ENCODE results near the gene CD4.

The CD4 gene

DNA sequence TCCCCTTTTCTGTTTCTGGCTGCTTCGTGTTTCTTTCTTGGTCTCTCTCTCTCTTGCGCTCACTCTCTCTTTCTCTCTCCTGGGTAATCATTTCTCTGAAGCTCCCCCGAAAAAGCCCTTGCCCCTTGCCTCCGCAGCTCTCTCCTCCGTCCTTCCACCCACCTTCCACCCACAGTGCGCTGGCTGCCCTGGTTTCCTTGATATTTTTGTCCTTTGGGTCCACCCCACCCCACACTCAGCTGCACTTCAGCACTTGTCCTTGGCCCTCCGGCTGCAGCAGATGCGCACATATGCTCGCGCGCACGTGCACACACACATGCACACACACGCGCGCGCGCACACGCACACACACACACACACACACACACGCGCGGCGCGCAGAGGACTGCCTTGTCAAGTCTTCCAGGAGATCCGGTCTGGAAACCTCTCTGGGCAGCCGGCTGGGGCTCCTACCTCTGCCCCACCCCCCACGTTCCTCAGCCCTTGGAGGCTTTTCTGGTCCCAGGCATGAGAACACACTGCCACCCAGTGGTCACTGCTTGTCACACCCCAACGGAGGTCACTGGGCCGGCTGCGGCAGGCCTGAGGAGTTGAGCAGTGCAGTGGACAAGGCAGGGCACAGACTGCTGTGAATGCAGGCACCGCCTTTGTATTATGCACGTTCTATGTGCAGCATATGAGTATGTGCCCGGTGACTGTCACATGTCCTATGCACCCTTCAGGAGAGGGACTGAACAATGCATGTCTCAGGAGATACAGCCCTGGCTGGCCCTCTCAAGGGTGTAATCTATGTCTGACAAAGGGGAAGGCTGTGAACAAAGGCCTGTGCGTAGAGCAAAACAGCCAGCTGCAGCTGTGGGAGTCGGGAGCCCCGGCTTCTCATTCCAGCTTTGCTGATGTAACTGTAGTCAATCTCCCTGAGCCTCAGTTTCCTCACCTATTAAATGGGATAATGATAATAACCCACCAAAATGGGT, 10.5 kb upstream of the CD4 start:
- peak; percentile 61 for FAIRE-seq

DNA sequence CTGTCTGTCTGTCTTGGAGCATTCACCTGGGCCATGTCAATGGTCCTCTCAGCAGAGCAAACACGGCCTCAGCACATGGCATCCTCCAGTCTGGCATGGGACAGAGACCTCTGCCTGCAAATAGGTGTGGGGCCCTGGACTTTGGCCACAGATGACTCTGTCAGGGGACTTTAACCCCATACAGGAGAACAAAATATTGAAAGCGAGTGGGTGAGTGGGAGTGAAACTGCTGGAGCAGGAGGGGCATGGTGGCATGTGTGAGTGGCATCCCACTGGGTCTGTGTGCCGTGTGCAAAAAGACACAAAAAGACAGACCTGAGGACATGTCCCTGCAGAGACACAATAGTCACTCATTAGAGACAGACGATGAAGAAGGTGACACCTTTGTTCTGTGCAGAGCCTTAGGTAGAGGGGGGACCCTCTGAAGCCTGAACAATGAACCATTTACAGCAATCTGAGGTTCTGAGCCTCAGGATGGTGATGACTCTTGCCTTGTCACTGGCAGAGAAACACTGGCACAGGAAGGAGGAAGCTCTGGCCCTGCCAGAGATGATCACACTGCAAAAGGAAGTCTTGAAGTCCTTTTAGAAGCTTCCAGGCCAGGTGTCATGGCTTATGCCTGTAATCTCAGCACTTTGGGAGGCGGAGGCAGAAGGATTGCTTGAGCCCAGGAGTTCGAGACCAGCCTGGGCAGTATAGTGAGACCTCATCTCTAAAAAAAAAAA, 9.5 kb upstream of the CD4 start:
- no peak for FAIRE-seq

DNA sequence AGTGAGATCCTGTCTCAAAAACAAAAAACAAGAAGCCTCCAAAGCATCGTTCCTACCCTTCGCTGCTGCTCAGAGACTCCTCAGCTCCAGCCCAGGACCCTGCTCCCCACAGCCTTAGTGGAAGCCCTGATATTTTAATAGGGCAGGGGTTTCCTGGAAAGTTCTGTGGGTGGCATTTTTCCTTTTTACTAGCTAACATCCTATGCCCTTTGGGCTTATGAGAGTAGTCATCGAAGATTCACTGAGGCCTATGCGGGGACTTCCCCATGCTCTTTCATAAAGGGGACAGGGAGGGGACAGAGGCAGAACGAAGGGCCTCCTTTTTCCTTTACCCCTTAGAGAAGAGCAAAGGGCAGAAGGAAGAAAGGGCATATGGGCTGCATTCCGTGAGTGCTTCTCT, 8.8 kb upstream of the CD4 start:
- FAIRE-seq, result no peak

DNA sequence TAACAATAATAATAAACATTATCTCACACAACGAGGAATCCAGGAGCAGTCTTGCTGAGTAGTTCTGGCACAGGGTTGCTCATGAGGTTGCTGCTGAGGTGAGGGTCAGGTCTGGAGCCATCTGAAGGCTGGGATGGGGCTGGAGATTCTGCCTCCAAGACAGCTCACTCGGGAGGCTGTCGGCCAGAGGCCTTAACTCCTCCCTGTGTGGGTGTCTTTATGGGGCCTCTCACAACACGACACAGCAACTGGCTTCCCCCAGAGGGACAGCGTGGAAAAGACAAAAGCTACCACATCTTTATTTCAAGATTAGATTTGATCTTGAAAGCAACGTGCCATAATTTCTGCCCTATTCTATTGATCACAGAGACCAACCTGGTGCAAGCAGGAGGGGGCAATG, 7.2 kb upstream of the CD4 start:
- FAIRE-seq, result no peak

DNA sequence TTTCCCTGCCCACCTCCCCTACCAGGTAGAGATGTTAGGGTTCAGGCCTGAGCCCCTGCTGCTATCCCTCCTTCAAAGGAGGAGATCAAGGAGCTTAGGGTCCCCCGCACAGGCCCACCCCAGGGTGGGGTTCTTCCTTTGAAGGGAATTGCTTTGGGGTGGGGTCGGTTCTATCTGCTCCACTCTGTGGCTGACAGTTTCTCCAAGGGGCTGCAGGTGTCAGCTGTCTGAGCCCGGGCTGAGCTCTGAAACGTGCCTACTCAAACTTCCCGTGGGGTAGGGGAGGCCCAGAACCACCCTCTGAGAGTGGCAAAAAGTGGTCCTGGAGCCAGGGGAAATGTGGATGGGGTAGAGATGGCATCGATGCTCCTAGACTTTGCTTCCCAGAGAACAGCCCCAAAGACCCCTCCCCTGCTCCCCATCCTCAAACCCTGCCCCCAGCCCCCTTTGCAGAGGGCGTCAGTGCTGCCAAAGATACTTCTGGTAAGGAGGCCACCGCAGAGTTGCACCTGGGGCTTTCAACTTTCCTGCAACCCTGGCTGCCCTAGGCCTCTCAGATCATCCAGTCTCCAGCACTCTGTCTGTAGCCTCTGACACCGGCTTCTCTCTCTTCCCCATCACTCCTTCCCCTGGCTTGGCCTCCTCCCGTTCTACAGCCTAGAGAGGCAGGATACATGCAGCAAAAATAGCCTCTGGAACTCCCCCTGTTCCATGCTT, 6.3 kb upstream of the CD4 start:
- FAIRE-seq, result no peak

DNA sequence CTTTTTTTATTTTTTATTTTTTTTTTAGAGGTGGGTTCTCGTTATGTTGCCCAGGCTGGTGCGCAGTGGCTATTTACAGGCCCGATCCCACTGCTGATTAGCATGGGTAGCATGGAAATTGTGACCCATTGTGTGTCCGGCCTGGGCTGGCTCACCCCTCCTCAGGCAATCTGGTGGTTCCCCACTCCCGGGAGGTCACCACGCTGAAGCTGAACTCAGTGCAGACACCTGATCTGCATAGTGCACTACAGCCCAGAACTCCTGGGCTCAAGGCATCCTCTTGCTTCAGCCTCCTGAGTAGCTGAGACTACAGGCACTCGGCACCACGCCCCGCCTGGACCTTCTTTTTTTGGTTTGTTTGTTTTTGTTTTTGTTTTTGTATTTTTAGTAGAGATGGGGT, 5.5 kb upstream of the CD4 start:
- no peak for FAIRE-seq

DNA sequence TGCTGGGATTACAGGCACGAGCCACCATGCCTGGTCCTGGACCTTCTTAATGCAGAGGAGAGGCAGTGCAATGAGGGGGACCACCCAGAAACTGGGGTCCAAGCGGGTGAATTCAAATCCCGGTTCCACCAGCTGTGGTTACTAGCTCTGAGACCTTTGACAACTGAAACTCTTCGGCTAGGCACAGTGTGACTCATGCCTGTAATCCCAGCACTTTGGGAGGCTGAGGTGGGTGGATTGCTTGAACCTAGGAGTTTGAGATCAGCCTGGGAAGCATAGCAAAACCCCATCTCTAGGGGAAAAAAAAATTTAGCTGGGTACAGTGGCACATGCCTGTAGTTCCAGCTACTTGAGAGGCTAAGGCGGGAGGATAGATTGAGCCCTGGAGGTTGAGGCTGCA, 5.0 kb upstream of the CD4 start:
- no peak for FAIRE-seq

DNA sequence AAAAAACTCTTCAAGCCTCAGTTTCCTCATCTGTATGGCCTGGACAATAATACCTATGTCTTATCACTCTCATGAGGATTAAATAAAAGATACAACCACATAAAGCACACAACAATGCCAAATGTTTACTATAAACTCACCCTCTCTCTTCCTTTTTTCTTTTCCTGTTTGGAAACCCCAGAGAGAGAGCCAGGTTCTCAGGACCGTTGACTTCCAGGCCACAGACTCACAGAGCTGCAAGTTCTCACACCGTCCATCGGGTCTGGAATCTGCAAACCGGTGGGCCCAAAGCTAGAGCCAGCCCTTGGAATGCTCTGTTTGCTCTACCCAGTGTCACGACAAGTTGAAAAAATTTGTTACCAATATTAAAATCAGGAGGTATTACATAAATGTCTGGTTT, 4.6 kb upstream of the CD4 start:
- no peak for FAIRE-seq

DNA sequence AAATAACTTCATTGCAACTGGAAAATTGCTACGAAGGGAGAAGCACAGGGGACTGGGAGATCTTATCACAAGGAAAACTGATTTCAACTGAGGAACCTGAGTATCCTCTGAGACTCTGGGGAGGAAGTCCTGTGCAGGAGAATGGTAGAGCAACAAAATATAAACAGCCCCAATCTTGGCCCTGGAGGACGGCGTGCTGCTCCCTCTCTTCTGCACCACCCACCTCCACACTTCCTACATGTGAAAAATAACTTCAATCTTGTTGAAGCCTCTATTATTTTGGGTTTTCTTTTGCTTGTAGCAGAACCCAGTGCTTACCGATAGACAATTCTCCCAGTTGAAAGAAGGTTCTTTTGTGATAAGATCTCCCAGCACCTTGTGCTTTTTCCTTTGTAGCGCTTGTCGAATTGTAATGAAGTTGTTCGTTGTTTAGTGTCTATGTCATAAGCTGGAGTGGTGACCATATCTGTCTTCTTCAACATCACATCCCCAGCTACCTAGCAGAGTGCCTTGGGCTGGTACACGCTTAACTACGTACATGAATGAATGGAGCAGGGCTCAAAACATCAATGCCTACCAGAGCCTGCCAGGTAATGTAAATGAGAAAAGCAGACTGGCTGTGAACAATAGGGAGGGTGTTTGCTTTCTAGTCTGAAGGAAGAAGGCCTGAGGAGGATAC, 2.8 kb upstream of the CD4 start:
- FAIRE-seq, result no peak

DNA sequence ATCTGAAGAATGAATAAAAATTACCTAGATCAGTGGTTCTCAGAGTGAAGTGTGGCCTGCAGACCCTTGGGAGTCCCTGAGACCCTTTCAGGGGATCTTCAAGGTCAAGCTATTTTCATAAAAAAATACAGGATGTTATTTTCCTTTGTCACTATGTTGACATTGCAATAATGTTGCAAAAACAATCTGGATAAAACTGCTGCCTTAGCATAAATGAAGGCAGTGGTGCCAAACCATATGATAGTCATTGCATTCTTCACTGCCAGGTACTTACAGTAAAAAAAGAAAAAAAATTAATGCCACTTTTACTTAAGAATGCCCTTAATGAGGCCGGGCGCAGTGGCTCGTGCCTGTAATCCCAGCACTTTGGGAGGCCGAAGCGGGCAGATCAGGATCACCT, 2.0 kb upstream of the CD4 start:
- no peak for FAIRE-seq

DNA sequence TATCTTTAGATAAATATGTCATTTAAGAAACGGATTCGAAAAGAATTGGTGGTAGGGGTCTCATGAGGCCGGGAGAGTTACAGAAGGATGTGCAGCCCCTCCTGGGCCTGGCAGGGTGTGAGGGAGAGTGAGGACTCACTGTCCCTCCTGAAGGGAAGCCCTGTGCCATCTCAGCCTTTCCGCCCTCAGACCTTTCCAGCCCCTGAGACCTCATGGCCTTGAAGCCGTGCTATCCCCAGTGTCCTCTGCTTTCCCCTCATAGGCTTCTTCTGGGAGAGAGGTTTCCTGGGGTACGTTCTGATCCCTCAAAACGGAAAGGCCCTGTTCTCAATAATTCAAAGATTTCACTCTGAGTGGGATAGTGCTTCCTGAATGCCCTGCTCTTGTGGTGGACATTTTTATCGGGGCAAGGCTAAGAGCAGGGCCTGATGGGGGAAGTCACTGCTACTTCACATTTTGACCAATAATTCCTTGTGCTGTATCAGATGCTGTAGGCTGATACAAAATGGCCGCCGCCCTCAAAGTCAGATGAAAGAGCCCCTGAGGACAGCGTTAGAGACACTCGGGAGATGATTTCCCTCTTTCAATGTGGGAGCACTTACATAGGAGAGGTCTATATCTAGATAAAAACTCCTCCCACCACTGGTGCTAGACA, 1.3 kb downstream of the CD4 start:
- no peak for FAIRE-seq

DNA sequence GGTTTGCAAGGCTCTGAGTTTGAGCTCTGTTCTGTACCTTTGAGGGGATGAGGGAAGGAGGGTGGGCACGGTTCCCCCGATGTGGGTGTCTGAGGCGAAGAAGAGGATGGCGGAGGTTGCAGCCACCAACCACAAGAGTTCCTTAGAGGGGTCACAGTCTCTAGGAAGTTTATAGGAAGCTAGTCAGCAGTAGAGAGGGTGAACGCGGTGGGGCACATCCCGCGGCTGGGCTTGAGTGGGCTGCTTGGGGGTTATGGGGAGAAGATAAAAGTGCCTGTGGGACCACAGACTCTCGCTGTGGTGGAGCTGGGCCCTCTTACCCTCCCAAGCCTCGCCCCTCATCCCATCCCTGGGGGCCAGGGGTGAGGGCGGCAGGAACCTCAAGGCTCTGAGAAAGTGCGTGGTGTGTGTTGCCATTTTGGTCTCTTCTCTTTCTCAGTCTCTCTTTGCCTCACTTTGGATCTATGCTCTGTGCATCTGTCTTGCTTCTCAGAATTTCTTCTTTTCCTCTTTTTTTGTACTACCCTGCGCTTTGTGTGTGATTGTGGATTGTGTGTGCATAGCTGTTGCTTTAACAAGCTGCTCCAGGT, 2.7 kb downstream of the CD4 start:
- no peak for FAIRE-seq

DNA sequence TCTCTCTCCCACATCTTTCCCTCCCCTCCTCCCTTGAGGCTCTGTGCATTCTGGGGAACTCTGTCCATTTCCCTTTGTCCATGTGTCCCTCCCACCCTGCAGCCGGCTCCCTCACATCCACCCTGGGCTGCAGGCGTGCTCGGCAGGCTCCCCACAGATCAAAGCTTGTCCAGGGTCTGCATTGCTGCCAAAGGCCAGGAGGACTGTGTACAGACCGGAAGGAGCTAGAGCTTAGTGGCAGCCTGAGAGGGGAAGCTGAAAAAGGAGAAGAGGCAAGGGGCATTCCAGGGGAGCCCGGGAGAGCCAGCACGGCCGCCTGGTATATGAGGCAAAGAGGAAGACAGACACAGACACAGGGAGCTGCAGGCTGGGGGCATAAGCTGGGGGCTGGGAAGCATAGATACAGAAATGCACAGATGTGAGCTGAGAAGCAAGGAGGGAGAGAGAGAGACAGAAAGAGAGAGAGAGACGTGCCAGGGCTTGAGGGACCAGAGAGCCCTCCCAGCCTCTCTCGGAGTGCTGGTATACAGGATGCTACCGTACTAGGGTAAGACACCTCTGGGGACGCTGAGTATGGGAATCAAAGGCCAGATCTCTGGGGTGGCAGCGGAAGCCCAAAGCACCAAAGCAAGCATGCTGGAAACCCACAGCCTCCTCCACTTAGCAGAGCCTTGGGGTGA, 3.3 kb downstream of the CD4 start:
- no peak for FAIRE-seq

DNA sequence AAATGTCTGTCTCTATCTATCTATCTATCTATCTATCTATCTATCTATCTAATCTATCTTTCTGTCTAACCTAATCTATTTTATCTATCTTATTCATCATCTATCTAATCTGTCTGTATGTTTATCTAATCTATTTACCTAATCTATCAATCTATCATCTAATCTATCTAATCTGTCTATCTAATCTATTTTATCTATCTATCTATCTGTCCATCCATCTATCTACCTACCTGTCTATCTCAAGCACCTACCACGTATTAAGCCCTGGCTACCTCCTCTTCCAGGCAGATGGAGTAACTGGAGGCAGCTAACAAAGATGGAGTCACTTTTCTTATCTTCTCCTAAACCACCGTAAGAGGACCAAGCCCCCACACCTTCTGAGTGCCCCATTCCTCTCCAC, 5.8 kb downstream of the CD4 start:
- no peak for FAIRE-seq

DNA sequence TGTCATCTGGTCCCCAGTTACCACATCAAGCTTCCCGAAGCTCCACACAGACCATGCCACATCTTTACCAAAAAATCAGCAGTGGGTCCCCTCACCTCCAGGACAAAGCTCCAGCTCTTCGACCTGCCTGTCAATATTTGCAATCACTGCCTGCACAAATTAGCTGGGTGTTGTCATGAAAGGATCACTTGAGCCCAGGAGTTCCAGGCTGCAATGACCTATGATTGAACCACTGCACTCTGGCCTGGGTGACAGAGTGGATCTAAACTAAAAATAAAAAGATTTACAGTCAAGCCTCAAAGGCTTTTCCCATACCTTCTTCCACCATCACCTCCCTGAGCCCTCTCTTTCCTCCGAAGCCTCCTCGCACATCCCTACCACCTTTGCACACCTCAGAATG, 7.2 kb downstream of the CD4 start:
- FAIRE-seq, result no peak

DNA sequence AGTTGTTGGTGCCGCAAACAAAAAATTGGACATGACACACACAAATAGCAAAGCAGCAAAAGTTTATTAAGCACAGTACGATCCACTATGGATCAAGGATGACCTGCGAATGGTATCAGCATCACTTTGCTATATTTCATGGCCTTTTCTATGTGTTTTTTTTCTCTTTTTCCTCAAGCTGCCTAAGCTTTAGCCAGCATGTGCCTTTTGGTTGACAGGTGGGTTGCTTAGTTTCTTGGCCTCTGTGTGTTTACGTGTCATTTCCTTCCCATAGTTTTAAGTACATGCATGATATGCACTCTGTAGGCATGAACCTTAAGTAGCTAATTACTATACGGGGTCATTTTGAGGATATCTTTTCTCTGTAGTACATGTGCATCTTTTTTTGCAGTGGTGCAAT, 9.8 kb downstream of the CD4 start:
- no peak for FAIRE-seq

DNA sequence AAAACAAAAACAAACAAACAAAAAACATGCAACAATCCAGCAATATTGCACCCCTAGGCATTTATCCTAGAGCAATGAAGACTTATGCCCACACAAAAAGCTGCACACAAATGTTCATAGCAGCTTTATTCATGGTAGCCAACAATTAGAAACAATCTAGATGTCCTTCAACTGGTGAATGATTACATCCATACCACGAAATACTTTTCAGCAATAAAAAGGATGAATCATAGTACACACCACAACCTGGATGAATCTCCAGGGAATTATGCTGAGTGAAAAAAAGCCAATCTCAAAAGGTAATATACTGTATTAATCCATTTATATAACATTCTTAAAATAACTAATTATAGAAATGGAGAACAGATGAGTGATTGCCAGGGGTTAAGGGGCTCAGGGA, 17.8 kb downstream of the CD4 start:
- no peak for FAIRE-seq

DNA sequence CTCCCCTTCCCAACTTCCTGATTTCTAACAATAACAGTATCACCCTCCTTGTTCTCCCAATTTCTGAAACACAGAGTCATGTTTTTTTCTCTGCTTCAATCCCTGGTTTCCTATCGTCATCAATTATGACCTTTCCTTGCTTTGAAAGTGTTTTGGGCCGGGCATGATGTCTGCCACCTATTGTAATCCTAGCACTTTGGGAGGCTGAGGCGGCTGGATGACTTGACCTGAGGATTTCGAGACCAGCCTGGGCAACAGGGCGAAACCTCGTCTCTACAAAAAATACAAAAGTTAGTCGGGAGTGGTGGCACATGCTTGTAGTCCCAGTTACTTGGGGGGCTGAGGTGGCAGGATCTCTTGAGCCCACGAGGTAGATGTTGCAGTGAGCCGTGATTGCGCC, 19.7 kb downstream of the CD4 start:
- no peak for FAIRE-seq

DNA sequence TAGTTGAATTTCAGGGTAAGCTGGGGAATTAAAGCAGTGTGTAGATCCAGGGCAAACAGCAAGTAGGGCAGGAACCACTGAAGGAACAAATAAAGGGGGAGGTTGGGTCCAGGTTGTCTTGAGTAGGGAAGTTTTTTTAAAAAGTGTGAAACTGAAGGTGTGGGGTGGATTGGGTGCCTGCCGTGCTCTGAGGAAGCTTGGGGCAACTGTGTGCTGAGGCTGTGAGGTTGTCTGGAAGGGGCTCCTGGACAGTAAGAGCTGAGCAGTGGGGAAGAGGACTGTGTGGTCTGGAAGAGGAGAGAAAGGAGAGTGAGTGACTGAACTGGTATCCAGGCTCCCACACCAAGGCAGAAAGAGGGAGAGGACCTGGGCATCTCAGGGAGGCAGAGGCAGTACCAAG, 21.4 kb downstream of the CD4 start:
- no peak for FAIRE-seq

DNA sequence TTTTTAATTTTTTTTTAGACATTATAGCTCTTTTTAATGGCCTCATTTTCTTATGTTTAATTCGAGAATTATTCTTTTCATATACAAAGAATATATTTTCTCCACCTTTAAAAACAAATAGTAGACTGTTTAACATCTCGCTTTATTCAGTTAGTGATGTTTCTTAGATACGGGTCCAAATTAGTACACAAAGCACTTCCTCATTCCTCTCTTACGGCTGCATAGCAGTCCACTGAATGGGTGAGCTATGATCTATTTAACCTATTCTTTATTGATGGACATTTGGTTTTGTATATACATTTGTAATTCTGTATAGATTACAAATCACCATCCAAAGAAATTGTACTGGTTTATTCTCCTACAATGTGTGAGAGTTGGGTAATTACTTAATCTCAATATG, 24.0 kb downstream of the CD4 start:
- FAIRE-seq, result no peak

DNA sequence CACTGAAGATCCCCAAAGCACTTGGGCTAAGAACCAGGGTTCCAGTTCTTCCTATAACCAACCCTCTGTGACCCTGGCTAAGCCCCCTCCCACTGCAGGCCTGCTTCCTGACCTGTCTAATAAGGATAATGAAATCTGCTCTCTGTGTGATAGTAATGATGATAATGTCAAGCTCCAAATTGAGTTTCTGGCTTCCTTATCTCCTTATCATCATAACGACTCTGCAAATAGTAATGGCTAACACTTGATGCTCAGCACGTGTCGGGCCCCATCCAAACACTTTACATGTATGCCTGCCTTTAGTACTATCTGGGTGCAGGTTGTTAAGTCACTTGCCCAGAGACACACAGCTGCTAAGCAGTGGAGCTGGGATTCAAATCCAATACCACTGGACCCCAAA, 27.3 kb downstream of the CD4 start:
- FAIRE-seq, result no peak

All from endometrium (tissue), 2 donors.